ENCODE measurements around the gene LPIN3. TPM values are rescaled to one million over a fixed set of nuclear protein-coding genes. Genes with fewer than 3 reads are reported as not detected.
A peak's percentile ranks its signal among the peaks of the same experiment; 100 is the strongest.

LPIN3 gene
- total RNA-seq, 1 donor from 2014 or later, result 17.5 TPM

DNA sequence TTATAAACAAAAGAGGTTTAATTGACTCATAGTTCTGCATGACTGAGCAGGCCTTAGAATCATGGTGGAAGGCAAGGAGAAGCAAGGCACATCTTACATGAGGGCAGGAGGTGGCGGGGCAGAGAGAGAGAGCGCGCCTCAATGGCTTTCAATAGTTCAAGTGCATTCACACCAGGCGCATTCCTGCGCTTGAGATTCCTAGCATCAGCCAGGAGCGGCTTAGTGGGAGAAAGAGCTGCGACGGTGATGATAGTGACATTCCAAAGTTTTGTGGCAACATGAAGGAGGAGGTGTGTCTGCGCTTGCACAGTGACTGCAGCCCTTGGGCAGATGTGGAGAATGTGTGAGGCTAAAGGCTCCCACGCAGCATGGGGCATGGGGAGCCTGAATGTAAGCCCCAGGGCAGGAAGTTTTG is 51.0 kb downstream of the LPIN3 start:
- Mint-ChIP-seq H3K4me1 (ENCODE audit: unreplicated experiment) (peaks cover 36% of the 10 kb centered on the region), H3K4me3 (no peak overlapping the region), H3K27me3 (peaks cover 2% of the 10 kb centered on the region), H3K9me3 (no peaks in the 10 kb centered on the region), H3K36me3 (no peaks in the 10 kb centered on the region), H3K27ac (peak overlapping the region; percentile 72)
- no peak for DNase-seq (ENCODE audit: extremely low spot score, unreplicated experiment)
- TF ChIP-seq, protein P1, sequence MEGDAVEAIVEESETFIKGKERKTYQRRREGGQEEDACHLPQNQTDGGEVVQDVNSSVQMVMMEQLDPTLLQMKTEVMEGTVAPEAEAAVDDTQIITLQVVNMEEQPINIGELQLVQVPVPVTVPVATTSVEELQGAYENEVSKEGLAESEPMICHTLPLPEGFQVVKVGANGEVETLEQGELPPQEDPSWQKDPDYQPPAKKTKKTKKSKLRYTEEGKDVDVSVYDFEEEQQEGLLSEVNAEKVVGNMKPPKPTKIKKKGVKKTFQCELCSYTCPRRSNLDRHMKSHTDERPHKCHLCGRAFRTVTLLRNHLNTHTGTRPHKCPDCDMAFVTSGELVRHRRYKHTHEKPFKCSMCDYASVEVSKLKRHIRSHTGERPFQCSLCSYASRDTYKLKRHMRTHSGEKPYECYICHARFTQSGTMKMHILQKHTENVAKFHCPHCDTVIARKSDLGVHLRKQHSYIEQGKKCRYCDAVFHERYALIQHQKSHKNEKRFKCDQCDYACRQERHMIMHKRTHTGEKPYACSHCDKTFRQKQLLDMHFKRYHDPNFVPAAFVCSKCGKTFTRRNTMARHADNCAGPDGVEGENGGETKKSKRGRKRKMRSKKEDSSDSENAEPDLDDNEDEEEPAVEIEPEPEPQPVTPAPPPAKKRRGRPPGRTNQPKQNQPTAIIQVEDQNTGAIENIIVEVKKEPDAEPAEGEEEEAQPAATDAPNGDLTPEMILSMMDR (conservative IDR thresholded peaks at IDR 0.05), result no peak

DNA sequence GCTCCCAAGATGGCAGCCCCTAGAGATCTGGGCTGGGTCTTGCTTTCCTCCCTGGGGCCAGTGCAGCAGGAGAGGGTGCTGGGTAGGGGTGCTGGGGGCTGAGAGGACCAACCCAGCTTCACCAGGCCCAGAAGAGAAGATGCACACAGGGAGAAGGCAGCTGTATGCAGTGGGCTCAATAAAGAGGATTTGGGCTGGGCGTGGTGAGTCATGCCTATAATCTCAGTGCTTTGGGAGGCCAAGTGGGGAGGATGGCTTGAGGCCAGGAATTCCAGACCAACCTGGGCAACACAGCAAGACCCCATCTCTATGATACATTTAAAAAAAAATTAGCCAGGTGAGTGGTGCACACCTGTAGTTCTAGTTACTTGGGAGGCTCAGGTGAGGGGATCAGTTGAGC is 51.7 kb downstream of the LPIN3 start:
- TF ChIP-seq, protein P1 (conservative IDR thresholded peaks at IDR 0.05), result no peak
- Mint-ChIP-seq H3K36me3 (no peaks in the 10 kb centered on the region), H3K9me3 (no peaks in the 10 kb centered on the region), H3K4me1 (ENCODE audit: unreplicated experiment) (peaks cover 32% of the 10 kb centered on the region), H3K27me3 (peaks cover 2% of the 10 kb centered on the region), H3K27ac (peak overlapping the region; percentile 72), H3K4me3 (no peak overlapping the region)
- no peak for DNase-seq (ENCODE audit: extremely low spot score, unreplicated experiment)

GRCh38 chr20:41392871-41393704 is 52.5 kb downstream of the LPIN3 start:
- Mint-ChIP-seq H3K9me3 (no peaks in the 10 kb centered on the region), H3K27ac (no peak overlapping the region), H3K4me3 (no peak overlapping the region), H3K36me3 (no peaks in the 10 kb centered on the region), H3K4me1 (ENCODE audit: unreplicated experiment) (peaks cover 25% of the 10 kb centered on the region), H3K27me3 (peaks cover 2% of the 10 kb centered on the region)
- no peak for DNase-seq (ENCODE audit: extremely low spot score, unreplicated experiment)
- TF ChIP-seq, protein P1 (conservative IDR thresholded peaks at IDR 0.05), result no peak

- Mint-ChIP-seq H3K27ac (no peak overlapping the region), H3K4me1 (ENCODE audit: unreplicated experiment) (peaks cover 22% of the 10 kb centered on the region), H3K4me3 (no peak overlapping the region), H3K27me3 (peaks cover 2% of the 10 kb centered on the region), H3K36me3 (no peaks in the 10 kb centered on the region), H3K9me3 (no peaks in the 10 kb centered on the region)
- DNase-seq (ENCODE audit: extremely low spot score, unreplicated experiment), result no peak
- TF ChIP-seq, protein P1 (conservative IDR thresholded peaks at IDR 0.05), result no peak
Observed at GRCh38 chr20:41393705-41394066, 53.1 kb downstream of the LPIN3 start.

DNA sequence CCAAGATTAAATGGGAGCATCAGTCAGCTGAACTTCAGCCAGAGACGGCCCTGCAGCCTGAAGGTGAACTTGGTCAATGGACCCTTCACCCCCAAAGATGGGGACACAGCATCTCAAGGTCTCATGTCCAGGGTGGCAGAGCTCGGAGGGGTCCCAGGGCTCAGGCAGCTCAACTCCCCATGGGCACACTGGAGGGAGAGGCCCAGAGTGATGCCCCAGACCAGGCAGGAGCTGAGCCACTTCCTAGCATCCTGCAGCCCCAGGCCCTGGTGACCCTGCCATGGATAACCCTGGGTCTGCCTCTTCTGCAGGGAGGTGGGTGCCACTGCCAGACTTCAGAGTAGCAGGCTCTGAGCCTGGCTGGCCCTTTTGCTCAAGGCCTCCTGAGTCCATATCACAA is 53.5 kb downstream of the LPIN3 start:
- H3K4me3 Mint-ChIP-seq, result no peak overlapping the region
- no peaks in the 10 kb centered on the region for H3K9me3 Mint-ChIP-seq
- H3K4me1 Mint-ChIP-seq (ENCODE audit: unreplicated experiment), result peaks cover 22% of the 10 kb centered on the region

More for the DNA sequence above, 53.5 kb downstream of the LPIN3 start:
- TF ChIP-seq, protein P1 (conservative IDR thresholded peaks at IDR 0.05), result no peak
- no peaks in the 10 kb centered on the region for H3K36me3 Mint-ChIP-seq
- no peak overlapping the region for H3K27ac Mint-ChIP-seq
- no peak for DNase-seq (ENCODE audit: extremely low spot score, unreplicated experiment)
- peaks cover 2% of the 10 kb centered on the region for H3K27me3 Mint-ChIP-seq

Measured in type B pancreatic cell (in vitro differentiated cells).